CD4-positive, alpha-beta T cell treated with Interleukin-6 at 100 ng/mL for 8 hours (primary cell): Measurements from ENCODE around the gene PPP2R5A.
"Not testable (repeated sequence)": the region's sequence is repeated elsewhere in the genome, so short reads cannot be mapped to it uniquely, and the experiment has no call there.

Experiments
- DNase-seq: peaks from one replicate; pipeline ENCODE4 v3.0.0-alpha.2; 2020; ENCODE audit warnings: mixed read lengths, low spot score

Gene PPP2R5A

DNA sequence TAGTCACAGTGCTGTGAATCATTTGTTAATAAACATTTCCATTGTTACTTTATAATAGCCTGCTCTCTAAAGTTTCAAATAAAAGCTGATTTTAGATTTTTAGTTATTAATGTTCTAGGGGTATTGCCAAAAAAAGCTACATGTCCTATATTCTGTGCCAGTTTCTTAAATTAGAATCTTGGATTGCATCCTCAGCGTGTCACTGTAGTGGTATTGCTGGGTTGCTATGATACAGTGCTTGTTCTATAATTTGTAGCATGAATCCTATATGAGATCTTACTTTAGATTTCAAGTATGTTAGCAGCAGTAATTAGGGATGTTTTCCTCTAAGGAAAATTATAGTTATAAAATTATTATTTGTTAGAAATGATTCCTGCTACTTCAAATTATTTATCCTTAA lies 16.4 kb downstream of the PPP2R5A start:
- DNase-seq: no peak

DNA sequence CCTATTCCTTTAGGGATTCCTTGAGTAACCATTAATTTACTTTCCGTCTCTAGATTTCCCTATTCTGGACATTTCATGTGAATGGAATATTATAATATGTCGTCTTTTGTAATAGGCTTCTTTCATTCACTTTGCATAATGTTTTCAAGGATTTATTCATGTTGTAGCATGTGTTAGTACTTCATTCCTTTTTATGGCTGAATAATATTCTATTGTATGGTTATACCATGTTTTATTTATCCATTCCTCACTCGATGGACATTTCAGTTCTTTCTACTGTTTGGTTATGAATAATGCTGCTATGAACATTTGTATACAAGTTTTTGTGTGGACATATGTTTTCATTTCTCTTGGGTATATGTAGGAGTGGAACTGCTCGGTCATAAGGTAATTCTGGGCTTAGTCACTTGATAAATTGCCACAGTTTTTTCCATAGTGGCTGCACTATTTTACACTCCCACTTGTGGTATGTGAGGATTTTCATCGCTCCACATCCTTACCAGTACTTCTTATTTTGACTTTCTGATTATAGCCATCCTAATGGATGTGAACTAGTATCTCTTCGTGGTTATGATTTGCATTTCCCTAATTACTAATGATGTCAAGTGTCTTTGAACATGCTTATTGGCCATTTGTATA lies 17.7 kb downstream of the PPP2R5A start:
- no peak for DNase-seq

DNA sequence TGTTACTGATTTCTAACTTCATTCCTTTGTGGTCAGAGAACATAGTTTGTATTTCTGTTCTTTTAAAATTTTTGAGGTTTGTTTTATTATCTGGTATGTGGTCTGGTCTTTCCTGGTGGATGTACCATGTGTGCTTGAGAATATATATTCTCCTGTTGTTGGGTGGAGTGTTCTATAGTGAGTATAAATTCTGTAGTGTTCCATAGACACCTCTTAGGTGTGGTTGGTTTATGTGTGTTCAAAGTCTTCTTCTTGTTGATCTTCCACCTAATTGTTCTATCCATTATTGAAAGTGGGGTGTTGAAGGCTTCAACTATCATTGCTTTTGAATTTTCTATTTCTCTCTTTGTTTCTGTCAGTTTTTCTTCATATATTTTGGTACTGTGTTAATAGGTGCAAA lies 20.1 kb downstream of the PPP2R5A start:
- DNase-seq: no peak

DNA sequence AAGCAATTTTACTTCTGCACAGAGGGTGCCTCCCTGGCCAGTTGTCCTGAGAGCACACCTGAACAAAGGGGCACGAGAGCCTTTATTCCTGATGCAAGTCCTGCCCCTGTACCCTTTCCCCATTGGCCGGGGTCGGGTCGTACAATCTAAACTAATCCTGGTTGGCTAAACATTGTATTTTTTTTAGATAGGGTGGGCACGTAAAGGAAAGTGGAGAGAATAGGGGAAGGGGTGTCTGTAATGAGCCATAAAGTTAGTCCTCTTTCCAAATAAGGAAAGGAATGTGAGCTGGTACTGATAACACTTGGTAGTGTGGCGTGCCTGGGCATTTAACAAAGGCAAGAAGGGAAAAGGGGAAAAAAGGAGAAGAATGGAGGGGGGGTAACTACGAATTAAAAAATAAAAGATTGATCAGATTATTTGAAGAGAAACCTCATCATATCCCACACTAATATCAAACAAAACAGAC lies 20.8 kb downstream of the PPP2R5A start:
- DNase-seq: not testable (repeated sequence)

DNA sequence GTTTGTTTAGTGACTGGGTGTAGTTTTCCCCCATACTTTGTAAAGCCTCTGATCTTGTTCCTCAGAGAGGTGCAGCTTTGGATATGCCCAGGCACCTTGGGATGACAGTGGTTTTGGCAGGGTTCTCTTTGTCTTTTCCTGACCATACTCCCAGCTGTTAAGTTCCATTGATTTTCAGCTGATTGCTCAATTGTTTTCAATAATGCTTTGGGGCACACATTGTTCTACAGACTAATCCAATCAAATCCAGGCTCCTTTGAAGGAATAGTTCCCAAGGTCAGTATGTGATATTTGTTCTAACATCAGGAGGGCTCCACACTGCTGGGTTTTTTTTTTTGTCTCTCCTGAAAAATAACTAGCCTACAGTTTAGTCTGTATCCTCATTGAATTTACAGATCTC lies 24.8 kb downstream of the PPP2R5A start:
- DNase-seq: no peak

DNA sequence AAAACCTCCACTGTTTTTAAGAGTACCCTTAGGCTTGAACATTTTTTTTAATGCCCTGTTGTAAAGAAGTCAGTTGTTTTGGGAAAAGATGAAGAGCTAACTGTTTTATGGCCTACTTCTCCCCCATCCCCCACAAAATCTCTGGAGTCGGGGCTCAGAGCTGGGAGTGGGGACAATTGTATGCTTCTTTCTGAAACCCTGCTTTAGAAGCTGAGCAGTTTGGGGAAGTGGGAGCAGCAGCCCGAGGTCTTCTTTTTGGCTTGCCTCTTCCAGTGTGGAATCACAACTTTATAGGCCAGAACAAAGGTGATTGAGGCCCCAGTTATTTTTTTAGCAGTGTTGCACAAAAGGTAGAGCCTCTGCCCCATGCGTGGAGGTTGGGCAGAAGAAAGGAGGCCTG lies 25.2 kb downstream of the PPP2R5A start:
- no peak for DNase-seq

DNA sequence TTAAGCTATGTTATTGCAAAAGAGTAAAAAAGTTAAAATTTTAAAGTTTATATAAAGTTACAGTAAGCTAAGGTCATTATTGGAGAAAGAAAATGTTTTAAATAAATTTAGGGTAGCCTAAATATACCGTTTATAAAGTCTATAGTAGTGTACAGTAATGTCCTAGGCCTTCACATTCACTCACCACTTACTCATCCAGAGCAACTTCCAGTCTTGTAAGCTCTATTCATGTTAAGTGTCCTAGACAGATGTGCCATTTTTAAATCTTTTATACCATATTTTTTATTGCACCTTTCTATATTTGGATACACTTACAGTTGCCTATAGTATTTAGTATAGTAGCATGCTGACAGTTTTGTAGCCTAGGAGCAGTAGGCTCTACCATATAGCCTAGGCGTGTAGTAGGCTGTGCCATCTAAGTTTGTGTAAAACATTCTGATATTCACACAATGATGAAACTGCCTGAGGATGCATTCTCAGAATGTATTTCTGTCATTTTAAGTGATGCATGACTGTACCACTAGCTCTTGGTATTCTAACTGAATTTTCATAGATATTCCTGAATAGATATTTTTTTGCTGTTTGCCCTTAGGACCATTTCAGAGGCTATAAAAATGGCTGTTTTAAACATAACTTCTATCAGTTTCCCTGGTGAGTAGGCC lies 26.8 kb downstream of the PPP2R5A start:
- no peak for DNase-seq

DNA sequence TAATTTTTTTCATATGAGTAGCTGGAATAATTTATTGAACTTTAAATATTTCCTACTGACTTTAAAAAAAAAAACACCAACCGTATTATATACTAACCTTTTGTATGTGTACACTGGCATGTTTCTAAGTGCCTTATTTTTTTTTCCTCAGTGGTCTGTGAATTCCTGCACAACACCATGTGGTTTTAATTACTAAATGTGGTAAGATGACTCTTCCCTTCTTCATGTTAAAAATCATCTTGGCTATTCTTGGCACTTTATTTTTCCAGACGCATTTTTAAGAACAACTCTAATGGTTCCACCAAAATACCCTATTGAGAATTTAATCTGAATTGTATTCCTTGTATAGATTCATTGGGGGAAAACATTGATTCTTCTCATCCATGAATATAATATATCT lies 28.4 kb downstream of the PPP2R5A start:
- DNase-seq: no peak

DNA sequence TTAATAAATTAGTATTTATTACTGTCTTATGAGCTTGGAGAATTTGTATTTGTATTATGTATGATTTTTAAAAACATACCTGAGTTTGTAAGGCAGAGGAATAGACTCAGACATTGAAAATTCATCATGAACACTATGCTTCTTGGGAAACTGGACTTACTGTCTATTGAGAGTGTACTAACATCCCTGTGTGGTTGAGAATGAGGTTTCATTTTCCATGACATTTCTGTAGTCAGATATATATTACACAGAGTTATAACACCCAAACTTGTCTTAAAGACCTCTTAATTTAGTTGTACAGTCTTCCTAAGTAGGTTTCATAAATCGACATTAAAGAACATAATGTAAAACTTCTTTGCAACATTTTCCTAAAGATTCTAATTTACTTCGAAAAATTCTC lies 30.0 kb downstream of the PPP2R5A start:
- DNase-seq: no peak

DNA sequence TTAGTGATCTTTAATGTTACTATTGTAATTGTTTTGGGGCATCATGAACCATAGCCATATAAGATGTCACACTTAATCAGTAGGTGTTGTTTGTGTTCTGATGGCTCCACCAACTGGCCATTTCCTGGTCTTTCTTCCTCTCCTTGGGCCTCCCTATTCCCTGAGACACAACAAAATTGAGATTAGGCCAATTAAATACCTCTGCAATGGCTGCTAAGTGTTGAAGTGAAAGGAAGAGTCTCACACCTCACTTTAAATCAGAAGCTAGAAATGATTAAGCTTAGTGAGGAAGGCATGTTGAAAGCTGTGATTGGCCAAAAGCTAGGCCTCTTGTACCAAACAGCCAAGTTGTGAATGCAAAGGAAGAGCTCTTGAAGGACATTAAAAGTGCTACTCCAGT lies 30.7 kb downstream of the PPP2R5A start:
- peak; percentile 3 for DNase-seq

DNA sequence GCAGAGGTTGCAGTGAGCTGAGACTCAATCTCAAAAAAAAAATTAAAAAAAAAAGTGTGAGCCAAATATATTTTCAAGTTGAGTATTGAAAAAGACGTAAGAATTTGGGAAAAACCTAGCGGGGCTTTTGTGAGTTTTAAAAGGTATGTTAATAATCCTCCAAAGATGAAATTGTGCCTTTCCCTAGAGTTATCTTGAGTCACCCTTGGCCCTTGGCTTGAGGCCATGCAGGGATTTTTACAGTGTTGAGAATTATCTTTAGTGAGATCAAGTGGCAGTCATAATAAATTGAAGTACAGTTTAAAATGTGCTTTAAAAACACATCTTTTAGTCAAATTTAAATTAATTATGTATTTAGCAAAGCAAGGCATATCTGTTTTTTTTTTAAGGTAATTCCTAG lies 32.7 kb downstream of the PPP2R5A start:
- DNase-seq: no peak

DNA sequence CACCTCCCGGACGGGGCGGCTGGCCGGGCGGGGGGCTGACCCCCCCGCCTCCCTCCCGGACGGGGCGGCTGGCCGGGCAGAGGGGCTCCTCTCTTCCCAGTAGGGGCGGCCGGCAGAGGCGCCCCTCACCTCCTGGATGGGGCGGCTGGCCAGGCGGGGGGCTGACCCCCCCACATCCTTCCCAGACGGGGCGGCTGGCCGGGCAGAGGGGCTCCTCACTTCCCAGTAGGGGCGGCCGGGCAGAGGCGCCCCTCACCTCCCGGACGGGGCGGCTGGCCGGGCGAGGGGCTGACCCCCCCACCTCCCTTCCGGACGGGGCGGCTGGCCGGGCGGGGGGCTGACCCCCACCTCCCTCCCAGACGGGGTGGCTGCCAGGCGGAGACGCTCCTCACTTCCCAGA lies 35.8 kb downstream of the PPP2R5A start:
- not testable (repeated sequence) for DNase-seq

DNA sequence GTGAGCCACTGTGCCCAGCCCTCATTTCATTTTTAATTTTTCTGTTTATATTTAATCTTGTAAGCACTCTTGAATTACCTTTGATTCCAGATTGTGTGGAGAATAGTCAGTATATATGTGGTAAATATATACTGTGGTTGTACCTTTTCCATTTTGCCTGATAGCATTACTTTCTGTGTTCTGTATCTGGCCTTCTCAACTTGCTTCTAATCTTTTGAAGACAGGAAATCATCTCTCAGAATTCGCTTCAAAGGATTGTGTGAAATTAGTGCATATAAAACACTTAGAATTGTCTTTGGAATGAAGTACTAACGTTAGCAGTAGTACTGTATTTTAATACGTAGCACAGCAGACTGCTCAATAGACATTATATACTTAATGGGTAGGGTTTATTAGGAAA lies 37.9 kb downstream of the PPP2R5A start:
- no peak for DNase-seq

DNA sequence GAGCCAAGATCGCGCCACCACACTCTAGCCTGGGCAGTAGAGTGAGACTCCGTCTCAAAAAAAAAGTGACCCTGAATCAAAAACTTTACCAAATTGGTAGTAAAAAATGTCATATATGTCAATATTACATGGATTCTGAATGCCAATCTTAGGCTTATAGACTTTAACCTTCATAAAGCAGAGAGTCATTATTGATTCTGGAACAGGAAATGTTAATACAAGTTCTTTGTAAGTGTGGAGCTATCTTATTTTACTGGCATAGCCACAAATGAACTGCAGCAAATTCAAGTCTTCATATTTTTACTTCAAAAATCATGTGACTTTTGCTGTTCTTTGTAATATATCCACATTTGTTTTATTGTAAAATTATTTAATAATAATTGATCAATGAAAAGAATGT lies 41.3 kb downstream of the PPP2R5A start:
- DNase-seq: no peak

DNA sequence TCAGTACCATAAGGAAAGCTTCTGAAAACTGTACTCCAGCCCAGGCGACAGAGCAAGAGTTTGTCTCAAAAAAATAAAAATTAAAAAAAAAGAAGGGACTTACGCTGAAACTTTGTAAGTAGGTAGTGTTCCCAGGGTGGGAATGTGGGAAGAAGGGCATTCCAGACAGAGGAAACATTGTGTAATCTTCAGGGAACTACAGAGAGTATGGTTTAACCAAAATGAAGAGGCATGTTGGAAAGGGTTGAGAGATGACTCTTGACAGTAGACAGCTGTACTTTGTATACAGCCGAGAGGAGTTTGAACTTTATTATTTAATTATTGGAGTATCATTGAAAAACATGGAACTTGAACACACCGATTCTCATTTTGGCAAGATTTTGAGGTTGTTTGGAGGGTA lies 43.0 kb downstream of the PPP2R5A start:
- no peak for DNase-seq

DNA sequence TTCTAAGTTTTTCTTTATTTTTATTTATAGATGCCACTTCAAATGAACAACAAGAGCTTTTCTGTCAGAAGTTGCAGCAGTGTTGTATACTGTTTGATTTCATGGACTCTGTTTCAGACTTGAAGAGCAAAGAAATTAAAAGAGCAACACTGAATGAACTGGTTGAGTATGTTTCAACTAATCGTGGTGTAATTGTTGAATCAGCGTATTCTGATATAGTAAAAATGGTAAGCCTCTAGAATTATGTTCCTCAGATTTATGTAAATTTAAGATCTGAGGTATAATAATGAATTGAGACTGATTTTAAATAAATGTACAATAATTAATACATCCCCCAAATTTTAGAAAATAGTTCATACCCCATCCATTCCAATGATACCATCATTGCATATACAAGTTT lies 43.9 kb downstream of the PPP2R5A start:
- DNase-seq: no peak

DNA sequence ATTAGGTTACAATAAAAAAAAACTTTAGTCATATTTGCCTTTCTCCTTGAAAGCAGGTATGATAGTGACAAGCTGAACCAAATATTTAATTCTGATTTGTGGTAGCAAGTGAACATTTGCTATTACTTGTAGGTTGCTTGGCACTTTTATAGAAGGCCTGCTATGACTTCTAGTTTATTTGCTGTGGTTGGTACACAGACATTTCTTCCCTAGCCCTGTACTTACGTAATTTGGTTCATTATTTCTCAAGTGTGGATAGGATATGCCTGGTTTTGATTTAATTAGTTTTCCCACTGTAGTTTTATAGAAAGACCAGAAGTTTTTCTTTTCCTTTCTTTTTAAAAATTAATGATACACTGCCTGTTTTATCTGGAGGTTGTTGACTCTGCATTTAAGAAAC lies 55.9 kb downstream of the PPP2R5A start:
- no peak for DNase-seq

DNA sequence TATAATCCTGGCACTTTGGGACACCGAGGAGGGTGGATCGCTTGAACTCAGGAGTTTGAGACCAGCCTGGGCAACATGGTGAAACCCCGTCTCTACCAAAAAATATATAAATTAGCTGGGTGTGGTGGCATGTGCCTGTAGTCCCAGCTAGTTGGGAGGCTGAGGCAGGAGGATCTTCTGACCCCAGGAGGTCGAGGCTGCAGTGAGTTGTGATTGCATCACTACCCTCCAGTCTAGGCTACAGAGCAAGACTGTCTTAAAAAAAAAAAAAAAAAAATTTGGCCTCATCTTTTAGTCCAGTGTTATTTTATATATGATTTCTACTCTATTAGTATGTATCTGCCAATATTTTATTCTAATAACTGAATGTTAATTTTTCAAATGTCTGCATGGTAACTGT lies 59.7 kb downstream of the PPP2R5A start:
- DNase-seq: no peak

DNA sequence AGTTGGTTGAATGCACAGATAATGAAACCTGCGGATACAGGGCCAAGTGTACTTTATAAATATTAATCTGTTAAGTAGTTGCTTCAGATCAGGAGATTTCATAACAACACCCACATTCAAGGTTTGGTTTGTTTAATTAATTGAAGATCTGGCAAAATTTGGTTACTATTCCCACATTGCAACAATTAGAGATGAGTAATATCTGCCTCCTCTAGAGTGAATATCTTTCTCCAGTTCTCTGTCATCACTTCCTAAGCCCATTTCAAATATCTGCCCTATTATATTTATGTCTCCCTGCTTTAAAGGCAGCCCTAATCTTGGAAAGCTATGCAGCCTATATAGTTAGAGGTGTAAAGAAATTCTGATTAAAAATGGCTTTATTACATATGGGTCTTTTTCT lies 61.4 kb downstream of the PPP2R5A start:
- DNase-seq: no peak

DNA sequence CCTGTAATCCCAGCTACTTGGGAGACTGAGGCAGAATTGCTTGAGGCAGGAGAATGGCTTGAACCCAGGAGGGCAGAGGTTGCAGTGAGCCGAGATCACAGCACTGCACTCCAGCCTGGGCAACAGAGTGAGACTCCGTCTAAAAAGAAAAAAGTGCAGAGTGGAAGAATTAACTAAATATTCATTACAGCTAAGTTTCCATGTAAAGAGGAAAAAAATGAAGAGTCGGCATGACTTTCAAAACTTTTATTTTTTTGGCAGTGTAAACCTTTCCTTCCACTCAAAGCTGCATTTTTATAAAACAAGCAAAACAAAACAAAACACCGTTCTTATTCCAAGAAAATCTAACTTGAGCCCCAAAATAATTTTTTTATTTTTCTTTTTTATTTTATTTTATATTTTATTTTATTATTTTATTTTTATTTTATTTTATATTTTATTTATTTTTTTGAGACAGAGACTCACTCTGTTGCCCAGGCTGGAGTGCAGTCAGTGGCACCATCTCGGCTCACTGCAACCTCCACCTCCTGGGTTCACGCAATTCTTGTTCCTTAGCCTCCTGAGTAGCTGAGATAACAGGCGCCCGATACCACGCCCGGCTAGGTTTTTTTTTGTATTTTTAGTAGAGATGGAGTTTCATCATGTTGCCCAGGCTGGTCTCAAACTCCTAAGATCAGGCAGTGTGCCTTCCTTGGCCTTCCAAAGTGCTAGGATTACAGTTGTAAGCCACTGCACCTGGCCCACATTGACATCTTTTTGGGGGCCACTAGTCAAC lies 66.6 kb downstream of the PPP2R5A start:
- no peak for DNase-seq

DNA sequence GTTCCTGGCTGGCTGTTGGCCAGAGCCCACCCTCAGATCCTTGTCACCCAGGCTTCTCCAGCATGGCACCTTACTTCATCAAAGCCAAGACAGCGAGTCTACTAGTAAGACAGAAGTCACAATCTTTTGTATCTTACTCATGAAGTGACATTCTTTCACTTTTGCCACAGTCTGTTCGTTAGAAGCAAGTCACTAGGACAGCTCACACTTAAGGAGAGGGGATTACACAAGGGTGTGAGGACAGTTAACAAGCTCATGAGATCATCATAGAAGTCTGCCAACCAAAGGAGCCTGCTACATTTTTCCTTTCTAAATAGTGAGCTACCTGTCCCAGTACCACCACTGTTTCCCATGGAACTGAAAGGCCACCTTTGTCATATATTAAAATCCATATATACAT lies 68.0 kb downstream of the PPP2R5A start:
- no peak for DNase-seq

DNA sequence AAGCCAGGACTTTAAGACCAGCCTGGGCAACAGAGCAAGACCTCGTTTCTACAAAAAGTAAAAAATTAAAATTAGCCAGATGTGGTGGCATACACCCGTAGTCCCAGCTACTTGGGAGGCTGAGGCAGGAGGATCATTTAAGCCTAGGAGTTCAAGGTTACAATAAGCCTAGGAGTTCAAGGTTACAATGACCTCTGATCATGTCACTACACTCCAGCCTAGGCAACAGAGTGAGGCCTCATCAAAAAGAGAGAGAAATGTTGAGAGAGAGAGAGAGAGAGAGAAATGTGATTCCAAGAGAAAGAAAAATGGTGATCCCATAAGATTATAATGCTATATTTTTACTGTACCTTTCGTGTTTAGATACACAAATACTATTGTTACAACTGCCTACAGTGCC lies 69.3 kb downstream of the PPP2R5A start:
- DNase-seq: no peak

DNA sequence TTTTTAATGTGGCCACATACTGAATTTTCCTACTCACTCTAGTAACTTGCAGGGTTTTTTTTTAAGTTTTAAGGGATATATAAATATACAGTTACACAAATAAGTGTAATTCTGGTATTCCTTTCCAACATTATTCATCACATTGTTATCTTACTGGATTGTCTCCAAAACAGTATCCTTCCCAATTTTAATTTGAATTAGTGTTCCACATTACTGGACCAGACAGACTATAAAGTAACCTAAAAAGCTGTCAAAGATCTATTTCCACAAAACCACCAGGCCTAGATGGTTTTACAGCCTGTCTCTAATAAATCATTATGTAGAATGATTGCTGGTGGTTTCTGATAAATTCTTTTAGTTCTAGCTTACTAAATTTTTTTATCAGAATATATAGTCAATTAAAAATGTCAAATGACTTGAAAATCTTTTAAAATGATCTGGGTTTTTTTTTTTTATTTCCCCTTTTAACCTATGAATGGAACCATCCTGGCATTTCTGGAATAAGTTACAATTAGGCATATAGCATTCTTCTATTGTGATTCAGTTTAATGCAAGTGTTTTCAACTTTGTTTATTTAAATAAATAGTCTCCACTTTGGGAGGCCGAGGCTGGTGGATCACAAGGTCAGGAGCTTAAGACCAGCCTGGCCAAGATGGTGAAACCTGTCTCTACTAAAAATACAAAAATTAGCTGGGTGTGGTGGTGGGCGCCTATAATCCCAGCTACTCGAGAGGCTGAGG lies 70.2 kb downstream of the PPP2R5A start:
- no peak for DNase-seq
